Omental fat pad (tissue), 4 donors: ENCODE data around the gene NBPF9. TPM values are rescaled to one million over a fixed set of nuclear protein-coding genes. Genes with fewer than 3 reads are reported as not detected.
"Not testable (repeated sequence)": the region's sequence is repeated elsewhere in the genome, so short reads cannot be mapped to it uniquely, and the experiment has no call there.

Experiments
- ATAC-seq: fragments of 150-250 bp; one replicate; pipeline ENCODE4 v1.9.1; 2016; ENCODE audit warnings: mild to moderate bottlenecking, moderate library complexity; ENCODE audit not compliant: low FRiP score
- DNase-seq: peaks from one replicate; pipeline ENCODE4 v3.0.0-alpha.2; 2019; ENCODE audit warnings: low spot score
- total RNA-seq, 4 donors: library from RNA; depleted of rRNA; stranded (reverse); fragments of >200 nt; gene quantifications; one replicate each; pipeline ENCODE4 v1.1.0, GENCODE V29; 2016

Gene NBPF9
- total RNA-seq, 4 donors from 2014 or later: 15.7 to 19.7 (median 17.9) TPM

- not testable (repeated sequence) for DNase-seq, ATAC-seq
Observed at GRCh38 chr1:149015522-149015921, 87.8 kb downstream of the NBPF9 start.

- not testable (repeated sequence) for ATAC-seq, DNase-seq
Observed at GRCh38 chr1:149013513-149013912, 89.8 kb downstream of the NBPF9 start.

GRCh38 chr1:149012599-149012998 is 90.8 kb downstream of the NBPF9 start:
- ATAC-seq, DNase-seq: not testable (repeated sequence)

- not testable (repeated sequence) for ATAC-seq, DNase-seq
Observed at GRCh38 chr1:149009761-149010160, 93.6 kb downstream of the NBPF9 start.

- not testable (repeated sequence) for ATAC-seq, DNase-seq
Observed at GRCh38 chr1:149008769-149009168, 94.6 kb downstream of the NBPF9 start.

GRCh38 chr1:149008326-149008725 is 95.0 kb downstream of the NBPF9 start:
- DNase-seq, ATAC-seq: not testable (repeated sequence)
